DMS53 treated with DMSO at 0.1 percent for 48 hours (cell line): ENCODE data around the gene NCK2.
A peak's percentile ranks its signal among the peaks of the same experiment; 100 is the strongest.

ENCODE experiments used
- DNase-seq: peaks from one replicate; lab custom pipeline; 2025; ENCODE audit not compliant: unreplicated experiment; lab: John Stamatoyannopoulos, UW

The NCK2 gene

DNA sequence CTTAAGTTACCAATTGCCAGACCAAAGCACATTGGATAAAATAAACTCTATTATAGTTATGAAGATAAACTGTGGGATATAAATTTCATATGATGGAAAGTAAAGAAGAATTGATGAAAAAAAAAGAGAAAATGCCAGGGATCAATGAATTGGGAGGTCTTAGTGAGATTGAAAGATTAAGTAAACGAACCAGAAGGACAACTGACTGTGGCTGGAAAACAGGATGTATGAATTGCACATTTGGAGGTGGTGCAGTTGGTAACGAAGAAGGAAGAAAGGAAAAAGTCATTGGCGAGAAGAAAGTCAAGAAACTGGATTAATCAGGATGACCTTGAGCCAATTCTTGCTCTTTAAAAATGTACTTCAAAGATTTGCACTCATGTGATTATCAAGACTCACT lies 166.7 kb downstream of the NCK2 start:
- DNase-seq, result no peak

DNA sequence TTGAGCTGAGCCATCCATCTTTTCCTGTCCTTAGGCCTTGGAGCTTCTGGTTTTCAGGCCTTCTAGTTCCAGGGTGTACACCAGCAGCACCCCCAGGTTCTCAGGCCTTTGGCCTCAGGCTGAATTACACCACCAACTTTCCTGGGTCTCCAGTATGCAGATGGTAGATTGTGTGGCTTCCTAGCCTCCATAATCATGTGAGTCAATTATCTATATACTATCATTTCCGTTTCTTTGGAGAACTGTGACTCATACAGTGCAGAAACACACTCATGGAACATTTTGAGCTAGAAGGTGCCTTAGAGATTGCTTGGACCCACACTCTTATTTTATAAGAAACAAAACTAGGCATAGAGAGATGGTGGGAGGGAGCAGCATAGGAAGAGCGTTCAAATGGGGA lies 167.4 kb downstream of the NCK2 start:
- no peak for DNase-seq

- DNase-seq, result no peak
These were observed 170.4 kb downstream of the NCK2 start for GRCh38 chr2:105915005-105915558.

GRCh38 chr2:105917226-105917625 lies 172.5 kb downstream of the NCK2 start:
- no peak for DNase-seq

- no peak for DNase-seq
These were observed 173.0 kb downstream of the NCK2 start for GRCh38 chr2:105917688-105918087.

DNA sequence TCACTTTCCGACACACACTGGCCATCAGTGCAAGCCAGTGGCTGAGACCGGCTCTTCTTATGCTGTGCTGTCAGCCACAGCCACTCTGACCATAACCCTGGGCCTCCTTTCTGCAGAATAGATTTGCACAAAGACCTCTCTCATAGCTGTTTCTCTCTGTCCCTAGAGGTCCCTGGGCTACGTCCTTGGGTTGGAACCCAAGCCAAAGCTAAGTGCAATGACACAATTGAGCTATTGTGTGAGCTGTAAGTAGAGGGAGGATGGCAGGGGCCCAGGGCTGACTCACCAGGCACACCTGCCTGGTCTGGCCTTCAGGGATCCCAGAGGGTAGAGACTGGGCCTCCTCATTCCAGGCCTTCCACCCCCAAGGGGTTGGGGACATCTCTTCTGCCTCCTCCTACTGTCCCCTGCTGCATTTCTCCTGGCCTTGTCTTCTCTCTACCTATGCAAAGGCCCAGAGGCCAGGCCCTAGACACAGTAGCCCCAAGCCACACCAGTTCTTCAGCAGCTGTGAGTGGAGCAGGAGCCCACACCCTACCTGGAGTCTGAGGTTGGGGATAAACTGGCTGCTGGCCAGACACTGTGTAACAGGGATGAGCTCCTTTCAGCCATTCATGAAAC lies 174.6 kb downstream of the NCK2 start:
- DNase-seq, result peak; percentile 94

DNA sequence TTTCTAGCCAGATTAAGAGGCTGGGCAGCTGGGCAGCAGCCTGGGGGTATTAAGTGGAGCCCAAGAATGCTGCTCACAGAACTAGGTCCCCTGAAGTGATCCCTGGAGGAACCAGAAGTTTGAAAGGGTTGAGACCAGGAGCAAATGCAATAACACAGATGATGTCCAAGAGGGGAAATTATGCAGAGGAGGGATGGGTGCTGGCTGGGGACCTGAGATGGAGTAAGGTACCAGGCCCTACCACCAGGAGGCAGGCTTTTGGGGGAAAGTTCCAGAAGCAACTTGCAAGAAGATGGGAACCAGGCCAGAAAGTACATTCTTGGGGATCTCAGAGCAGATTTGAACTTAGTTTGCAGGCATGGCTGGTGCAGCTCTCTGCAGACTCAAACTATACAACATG lies 175.1 kb downstream of the NCK2 start:
- DNase-seq, result no peak

DNA sequence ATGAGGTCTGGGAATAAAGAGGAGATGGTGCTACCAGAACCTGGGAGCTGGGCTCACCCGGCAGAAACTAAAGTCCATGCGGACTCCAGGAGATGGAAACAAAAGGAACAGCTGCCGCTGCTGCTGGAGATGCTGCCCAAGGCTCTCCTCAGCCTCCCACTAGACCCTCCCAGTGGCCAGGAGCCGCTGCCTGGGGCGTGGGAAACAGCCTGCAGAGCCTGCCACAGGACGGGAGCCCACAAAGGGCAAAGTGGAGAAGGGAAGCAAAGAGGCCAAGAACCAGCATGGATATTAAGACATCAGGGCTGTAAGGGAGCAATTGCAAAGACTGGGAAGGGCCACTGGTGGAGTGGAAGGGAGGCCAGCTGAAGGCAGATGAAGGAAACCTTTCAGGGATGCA lies 179.6 kb downstream of the NCK2 start:
- DNase-seq, result no peak

DNA sequence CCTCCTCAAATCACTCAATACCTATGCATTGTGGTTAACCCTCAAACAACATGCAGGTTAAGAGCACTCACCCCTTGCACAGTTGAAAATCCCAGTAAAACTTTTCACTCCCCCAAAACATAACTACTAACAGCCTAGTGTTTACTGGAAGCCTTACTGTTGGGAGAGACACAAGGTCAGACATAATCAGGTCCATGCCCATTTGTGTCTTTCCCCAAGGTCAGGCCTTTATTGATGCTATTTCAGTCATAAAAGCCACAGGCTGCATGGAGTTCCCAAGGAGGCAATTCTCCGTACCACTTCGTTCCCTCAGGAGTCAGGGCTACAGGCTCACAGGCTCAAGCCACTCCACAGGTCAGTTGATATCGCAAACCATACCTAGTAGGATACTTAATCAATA lies 180.2 kb downstream of the NCK2 start:
- DNase-seq, result no peak

GRCh38 chr2:105925390-105925789 lies 180.7 kb downstream of the NCK2 start:
- no peak for DNase-seq

DNA sequence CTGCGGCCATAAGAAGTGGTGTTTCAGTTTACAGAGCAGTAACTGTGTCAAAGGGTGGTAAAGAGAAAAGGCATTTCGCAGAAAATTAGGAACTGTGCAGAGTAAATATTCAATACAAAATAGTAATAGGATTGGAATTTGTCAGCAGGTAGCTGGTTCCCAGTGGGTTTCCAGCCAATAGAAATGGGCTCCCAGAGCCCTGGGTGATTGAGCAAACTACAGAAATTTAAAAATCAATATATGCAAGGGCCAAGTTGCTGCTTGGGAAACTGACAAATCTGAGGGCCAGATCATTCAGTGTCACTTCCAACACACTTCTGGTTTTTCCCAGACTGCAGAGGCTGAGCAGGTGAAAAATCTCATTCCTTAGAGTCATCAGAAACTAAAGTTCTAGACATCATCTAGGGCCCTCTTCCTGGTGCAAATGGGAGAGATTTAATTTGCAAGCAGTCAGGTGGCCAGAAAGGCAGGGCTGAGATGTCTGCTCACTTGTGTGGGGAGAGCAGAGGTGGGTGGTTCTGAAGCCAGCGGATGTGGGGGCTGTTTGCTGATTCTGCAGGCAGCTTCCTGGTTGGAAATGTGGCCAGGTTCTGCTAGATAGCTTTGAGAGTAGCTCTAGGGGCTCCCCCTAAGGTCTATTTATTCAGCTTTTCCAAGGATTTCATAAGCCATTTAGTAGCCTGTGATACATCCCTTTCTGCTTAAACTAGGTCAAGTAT lies 182.4 kb downstream of the NCK2 start:
- DNase-seq, result no peak

- no peak for DNase-seq
These were observed 183.4 kb downstream of the NCK2 start for GRCh38 chr2:105928086-105928485.

DNA sequence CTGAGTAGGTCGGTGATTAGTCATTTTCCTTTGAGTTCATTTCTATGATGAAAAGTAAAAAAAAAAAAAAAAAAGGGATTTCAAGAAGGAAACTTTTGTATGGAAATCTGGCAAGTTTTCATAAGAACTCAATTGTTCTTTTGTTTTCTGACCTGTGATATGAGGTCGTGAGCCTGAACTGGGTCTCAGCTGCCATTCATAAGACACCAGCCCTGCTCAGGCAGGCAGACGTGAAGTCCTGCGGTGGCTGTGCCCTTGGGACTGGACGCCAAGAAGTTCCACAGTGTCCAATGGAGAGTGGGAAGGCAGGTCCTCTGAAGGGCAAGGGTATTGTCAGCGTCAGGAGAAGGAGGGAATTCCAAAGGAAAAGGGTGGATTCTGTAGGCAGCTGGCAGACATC lies 183.9 kb downstream of the NCK2 start:
- no peak for DNase-seq

GRCh38 chr2:105929516-105929915 lies 184.8 kb downstream of the NCK2 start:
- DNase-seq, result no peak

DNA sequence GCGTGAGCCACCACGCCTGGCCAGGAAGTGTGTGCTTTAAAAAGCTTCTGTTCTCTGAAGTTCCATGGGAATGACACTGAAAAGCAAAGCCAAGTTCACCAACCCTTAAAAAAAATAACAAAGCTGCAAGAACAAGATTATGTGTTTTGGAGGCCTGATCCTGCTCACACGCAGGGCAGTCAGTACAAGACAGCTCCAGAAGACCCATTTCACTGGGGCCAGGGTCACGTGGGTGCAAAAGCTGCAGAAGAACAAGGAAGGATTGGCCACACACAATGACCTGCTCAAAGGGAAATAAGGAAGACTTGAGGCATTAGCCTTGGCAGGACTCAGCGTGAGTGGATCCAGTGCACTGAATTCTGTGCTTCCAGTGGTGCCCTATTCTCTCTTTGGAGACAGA lies 187.9 kb downstream of the NCK2 start:
- no peak for DNase-seq

GRCh38 chr2:105933906-105934305 lies 189.2 kb downstream of the NCK2 start:
- DNase-seq, result no peak

- DNase-seq, result no peak
These were observed 189.8 kb downstream of the NCK2 start for GRCh38 chr2:105934467-105934866.

- no peak for DNase-seq
These were observed 190.4 kb downstream of the NCK2 start for GRCh38 chr2:105935063-105935462.

DNA sequence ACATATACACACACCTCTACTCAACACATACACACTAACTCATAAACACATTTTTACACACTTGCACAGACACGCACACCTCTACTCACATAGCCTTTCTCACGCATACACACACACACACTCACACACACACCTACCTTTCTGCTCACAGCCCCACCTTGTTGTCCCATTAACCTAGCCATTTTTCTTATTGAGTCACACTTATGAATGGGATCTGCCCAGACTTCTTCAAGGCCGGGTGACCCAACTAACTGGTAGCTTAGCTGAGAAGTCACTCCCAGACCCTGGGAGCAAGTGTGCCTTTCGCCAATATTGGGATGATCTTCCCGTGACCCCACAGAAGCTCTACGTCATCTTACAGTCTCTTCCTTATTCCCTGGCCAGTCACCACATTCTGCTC lies 192.2 kb downstream of the NCK2 start:
- DNase-seq, result no peak

DNA sequence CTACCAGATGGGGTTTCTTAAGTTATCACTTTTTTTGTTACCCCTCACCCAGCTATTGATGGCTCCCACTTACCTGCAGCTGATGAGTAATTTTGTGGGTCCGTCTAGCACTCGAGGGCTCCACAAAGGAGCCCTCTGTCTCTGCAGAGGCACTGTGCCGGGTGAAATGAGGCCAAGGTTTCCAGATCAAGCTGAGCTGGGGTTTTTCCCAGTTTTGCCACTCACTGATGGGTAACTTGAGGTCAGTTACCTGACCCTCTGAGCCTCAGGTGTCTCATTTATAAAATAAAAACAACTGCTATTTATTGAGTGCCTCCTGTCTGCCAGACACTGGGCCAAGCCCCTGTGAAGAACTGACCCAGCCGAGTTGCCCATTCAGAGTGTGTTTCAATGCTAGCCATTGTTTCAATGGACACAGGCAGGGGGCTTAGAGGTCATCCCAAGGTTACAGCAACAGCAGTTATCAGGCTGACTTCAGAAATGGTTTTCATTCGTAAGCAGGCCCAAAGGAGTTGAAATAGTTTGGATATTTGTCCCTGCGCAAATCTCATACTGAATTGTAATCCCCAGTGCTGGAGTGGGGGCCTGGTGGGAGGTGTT lies 192.9 kb downstream of the NCK2 start:
- DNase-seq, result no peak
